Gastrocnemius medialis (tissue), 4 donors: ENCODE data around the gene DSCAML1.

Experiments used
- CTCF ChIP-seq, 5 experiments: fragments of 450-650 bp in 3 of 5; fragments of 200-600 bp in 2 of 5; sonication (generic) in 2 of 5; IDR thresholded peaks in 4 of 5; conservative IDR thresholded peaks in 1 of 5; 1 replicate in 4 of 5; 2 replicates in 1 of 5; pipeline ENCODE4 v1.5.1; 2016 to 2019; ENCODE audit warnings: antibody characterized with exemption in 5 of 5, mild to moderate bottlenecking in 3 of 5, moderate library complexity in 3 of 5
- POLR2A ChIP-seq, 2 donors: fragments of 450-650 bp; IDR thresholded peaks; one replicate each; pipeline ENCODE4 v1.6.1; 2017; ENCODE audit warnings: antibody characterized with exemption in 2 of 2, mild to moderate bottlenecking in 2 of 2, moderate library complexity in 2 of 2

- no peak for TF ChIP-seq CTCF (IDR thresholded peaks at IDR 0.05 in 4 of 5, conservative IDR thresholded peaks at IDR 0.05 in 1 of 5)
- TF ChIP-seq POLR2A (IDR thresholded peaks at IDR 0.05), result no peak
Measured at GRCh38 chr11:117444256-117444655, 352.8 kb downstream of the DSCAML1 start.
